ENCODE measurements around the gene GNPNAT1. TPM values are rescaled to one million over a fixed set of nuclear protein-coding genes. Genes with fewer than 3 reads are reported as not detected.

Gene GNPNAT1
- total RNA-seq, 1 experiment from 2014 or later: 45.2 TPM

DNA sequence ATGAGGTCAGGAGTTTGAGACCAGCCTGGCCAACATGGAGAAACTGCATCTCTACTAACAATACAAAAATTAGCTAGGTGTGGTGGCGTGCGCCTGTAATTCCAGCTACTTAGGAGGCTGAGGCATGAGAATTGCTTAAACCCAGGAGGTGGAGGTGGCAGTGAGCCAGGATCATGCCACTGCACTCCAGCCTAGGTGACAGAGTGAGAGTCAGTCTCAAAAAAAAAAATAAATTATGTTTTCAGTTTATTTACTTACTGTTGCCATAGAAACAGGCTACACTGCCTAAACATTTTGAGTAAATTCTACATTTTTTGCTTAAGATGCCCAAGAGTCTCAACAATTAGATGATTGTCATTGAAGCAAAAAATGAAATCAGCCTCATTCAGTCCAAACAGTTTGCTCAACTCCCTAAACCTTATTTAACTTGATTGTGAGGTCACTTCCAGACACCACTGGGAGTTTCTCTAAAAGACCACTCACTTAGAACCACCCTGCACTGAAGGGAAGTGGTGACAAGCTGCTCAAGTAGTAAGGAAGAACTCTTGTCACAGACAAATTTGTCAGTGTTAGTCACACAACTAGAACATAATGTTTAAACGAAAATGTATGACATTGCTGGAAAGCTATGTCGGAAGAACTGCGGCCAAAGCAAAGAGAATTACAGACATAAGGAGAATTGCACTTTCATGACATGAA, 9.8 kb upstream of the GNPNAT1 start:
- no peaks in the 10 kb centered on the region for H3K9me2 ChIP-seq (ENCODE audit: insufficient read depth)
- POLR2A ChIA-PET (ENCODE audit: unreplicated experiment): interaction anchor here (0.6 kb wide), 1 partner anchor 271 kb away, joined by 8 read pairs; no protein-coding TSS in a partner anchor
- H3K4me2 ChIP-seq: no peak overlapping the region
- H2AFZ ChIP-seq: no peak overlapping the region
- CTCF ChIA-PET: interaction anchor here (0.6 kb wide), 1 partner anchor 164 kb away, joined by 24 read pairs; no protein-coding TSS in a partner anchor
- no peak overlapping the region for H3K4me3 ChIP-seq
- H3K27ac ChIP-seq: no peak overlapping the region
- intact Hi-C loops (cut with micrococcal nuclease; ENCODE audit: unreplicated experiment): no loop called here
- BruUV-seq (replicated peaks): no TSS peak
- TF ChIP-seq, protein P1, sequence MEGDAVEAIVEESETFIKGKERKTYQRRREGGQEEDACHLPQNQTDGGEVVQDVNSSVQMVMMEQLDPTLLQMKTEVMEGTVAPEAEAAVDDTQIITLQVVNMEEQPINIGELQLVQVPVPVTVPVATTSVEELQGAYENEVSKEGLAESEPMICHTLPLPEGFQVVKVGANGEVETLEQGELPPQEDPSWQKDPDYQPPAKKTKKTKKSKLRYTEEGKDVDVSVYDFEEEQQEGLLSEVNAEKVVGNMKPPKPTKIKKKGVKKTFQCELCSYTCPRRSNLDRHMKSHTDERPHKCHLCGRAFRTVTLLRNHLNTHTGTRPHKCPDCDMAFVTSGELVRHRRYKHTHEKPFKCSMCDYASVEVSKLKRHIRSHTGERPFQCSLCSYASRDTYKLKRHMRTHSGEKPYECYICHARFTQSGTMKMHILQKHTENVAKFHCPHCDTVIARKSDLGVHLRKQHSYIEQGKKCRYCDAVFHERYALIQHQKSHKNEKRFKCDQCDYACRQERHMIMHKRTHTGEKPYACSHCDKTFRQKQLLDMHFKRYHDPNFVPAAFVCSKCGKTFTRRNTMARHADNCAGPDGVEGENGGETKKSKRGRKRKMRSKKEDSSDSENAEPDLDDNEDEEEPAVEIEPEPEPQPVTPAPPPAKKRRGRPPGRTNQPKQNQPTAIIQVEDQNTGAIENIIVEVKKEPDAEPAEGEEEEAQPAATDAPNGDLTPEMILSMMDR (conservative IDR thresholded peaks at IDR 0.05): no peak
- no peaks in the 10 kb centered on the region for H3F3A ChIP-seq (ENCODE audit: insufficient read depth, low read depth)
- H3K9me3 ChIP-seq (ENCODE audit: insufficient read depth, low read depth): no peaks in the 10 kb centered on the region
- H3K36me3 ChIP-seq (ENCODE audit: low read depth): no peaks in the 10 kb centered on the region
- H3K4me1 ChIP-seq (replicated peaks; ENCODE audit: insufficient read depth): no peaks in the 10 kb centered on the region
- no peaks in the 10 kb centered on the region for H3K79me2 ChIP-seq (ENCODE audit: low read depth)
- no peak for DNase-seq
- no peaks in the 10 kb centered on the region for H4K20me1 ChIP-seq (ENCODE audit: insufficient read depth)
- H3K27me3 ChIP-seq (ENCODE audit: insufficient read depth, low read depth): no peaks in the 10 kb centered on the region

DNA sequence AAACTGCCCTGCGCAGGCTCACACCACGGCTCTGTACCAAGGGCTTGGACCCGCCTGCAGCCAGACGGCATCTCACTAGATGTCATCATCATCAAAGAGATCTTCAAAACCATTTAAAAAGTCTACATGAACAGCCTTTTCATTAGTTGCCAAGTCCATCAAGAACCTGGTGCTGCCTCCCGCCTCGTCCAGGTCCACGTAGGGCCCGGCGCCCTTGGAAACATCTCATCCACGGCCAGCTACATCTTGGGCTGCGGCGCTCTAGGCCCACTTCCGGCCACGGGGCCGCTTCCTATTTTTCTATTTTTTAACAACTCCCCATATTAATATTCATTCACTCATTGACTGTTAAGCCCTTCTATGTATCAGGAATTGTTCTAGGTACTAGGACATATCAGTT, 7.4 kb upstream of the GNPNAT1 start:
- intact Hi-C loops (cut with micrococcal nuclease; ENCODE audit: unreplicated experiment): no loop called here
- Histone ChIP-seq H3K27ac (no peak overlapping the region), H3K36me3 (ENCODE audit: low read depth) (no peaks in the 10 kb centered on the region), H3K4me1 (replicated peaks; ENCODE audit: insufficient read depth) (no peaks in the 10 kb centered on the region), H2AFZ (no peak overlapping the region), H3K9me2 (ENCODE audit: insufficient read depth) (no peaks in the 10 kb centered on the region), H3F3A (ENCODE audit: insufficient read depth, low read depth) (no peaks in the 10 kb centered on the region), H3K4me3 (no peak overlapping the region), H4K20me1 (ENCODE audit: insufficient read depth) (no peaks in the 10 kb centered on the region), H3K4me2 (no peak overlapping the region), H3K27me3 (ENCODE audit: insufficient read depth, low read depth) (no peaks in the 10 kb centered on the region), H3K79me2 (ENCODE audit: low read depth) (no peaks in the 10 kb centered on the region), H3K9me3 (ENCODE audit: insufficient read depth, low read depth) (no peaks in the 10 kb centered on the region)
- no TSS peak for BruUV-seq (replicated peaks)
- POLR2A ChIA-PET (ENCODE audit: unreplicated experiment): no interaction called here
- CTCF ChIA-PET: no interaction called here
- no peak for DNase-seq
- TF ChIP-seq, protein P1 (conservative IDR thresholded peaks at IDR 0.05): no peak
- no peak for TF ChIP-seq EZH2 (IDR thresholded peaks at IDR 0.05; ENCODE audit: low read depth)

DNA sequence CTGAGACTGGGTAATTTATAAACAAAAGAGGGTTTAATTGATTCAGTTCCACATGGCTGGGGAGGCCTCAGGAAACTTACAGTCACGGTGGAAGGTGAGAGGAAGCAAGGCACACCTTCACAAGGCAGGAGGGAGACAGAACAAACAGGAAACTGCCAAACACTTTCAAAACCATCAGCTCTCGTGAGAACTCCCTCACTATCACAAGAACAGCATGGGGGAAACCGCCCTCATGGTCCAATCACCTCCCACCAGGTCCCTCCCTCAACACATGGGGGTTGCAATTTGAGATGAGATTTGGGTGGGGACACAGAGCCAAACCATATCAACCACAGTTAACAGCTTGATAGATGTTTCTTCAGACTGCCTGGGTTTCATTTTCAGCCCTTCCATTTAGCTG, 6.2 kb upstream of the GNPNAT1 start:
- CTCF ChIA-PET: no interaction called here
- H4K20me1 ChIP-seq (ENCODE audit: insufficient read depth): no peaks in the 10 kb centered on the region
- H3K9me3 ChIP-seq (ENCODE audit: insufficient read depth, low read depth): no peaks in the 10 kb centered on the region
- H3K4me1 ChIP-seq (replicated peaks; ENCODE audit: insufficient read depth): peaks cover under 1% of the 10 kb centered on the region; the same call in 1 of the 2 replicates
- no peak overlapping the region for H3K4me2 ChIP-seq
- TF ChIP-seq EZH2 (IDR thresholded peaks at IDR 0.05; ENCODE audit: low read depth): no peak
- TF ChIP-seq, protein P1 (conservative IDR thresholded peaks at IDR 0.05): no peak
- no peaks in the 10 kb centered on the region for H3K79me2 ChIP-seq (ENCODE audit: low read depth)
- no peak overlapping the region for H3K27ac ChIP-seq
- intact Hi-C loops (cut with micrococcal nuclease; ENCODE audit: unreplicated experiment): no loop called here
- no peaks in the 10 kb centered on the region for H3K36me3 ChIP-seq (ENCODE audit: low read depth)
- no peak overlapping the region for H3K4me3 ChIP-seq
- POLR2A ChIA-PET (ENCODE audit: unreplicated experiment): no interaction called here
- BruUV-seq (replicated peaks): no TSS peak
- peaks cover 6% of the 10 kb centered on the region; the same call in 1 of the 2 replicates for H3F3A ChIP-seq (ENCODE audit: insufficient read depth, low read depth)
- no peak for DNase-seq
- no peak overlapping the region for H2AFZ ChIP-seq
- H3K27me3 ChIP-seq (ENCODE audit: insufficient read depth, low read depth): no peaks in the 10 kb centered on the region
- no peaks in the 10 kb centered on the region for H3K9me2 ChIP-seq (ENCODE audit: insufficient read depth)

Data from PC-9 (cell line).